GM18508 (cell line): ENCODE data around the gene ZNF785.
"Not testable (repeated sequence)": the region's sequence is repeated elsewhere in the genome, so short reads cannot be mapped to it uniquely, and the experiment has no call there.

Experiments
- ATAC-seq: cut with Tn5 transposase; IDR thresholded peaks from one replicate; pipeline ENCODE4 v1.9.1; 2021; ENCODE audit warnings: moderate number of reproducible peaks; ENCODE audit not compliant: insufficient read depth, unreplicated experiment

The ZNF785 gene

DNA sequence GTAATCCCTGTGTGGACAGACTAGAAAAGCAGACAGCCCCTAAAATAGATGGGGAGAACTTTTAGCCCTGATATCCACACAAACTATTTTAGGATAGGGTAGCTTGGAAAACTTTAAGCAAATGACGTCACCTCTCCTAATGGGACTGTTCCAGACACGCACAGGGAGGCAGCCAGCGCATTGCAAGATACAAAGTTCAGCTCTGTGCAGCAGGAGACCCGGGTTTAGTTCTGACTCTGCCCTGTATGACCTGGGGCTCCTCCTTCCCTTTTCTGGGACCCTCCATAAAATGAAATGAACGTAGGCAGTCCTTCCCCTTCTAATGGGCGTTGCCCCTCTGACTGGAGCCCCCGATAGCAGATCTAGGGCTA is 18.4 kb upstream of the ZNF785 start:
- ATAC-seq = no peak

DNA sequence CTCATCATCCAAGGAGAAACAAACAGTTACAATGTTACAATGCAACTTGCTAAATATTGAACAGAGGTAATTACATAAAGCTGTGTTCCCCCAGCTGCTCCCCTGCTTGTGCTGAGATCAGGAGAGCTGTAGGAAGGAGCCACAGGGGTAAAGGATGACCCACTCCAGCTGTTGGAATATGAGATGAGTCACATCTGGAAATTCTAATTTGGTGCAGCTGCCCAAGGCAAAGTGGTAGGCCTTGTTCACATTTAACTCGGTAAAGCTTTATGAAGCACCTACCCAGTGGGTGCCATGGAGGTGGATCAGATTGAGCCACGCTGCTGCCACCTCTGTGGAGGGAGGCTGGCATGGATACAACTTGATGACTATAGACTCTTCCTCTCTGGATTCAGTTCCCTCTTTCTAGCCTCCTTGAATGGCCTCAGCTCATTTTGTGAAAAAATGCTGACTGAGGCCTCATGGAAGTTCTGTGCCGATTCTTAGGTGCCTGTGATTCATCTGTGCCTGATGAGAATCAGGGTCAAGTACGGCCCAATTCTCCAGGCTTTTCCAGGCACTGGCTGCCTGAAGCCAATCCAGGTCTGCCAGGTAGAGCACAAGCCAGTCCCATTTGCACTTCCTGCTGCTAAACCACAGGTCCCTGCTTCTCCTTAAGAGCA is 17.2 kb upstream of the ZNF785 start:
- no peak for ATAC-seq

DNA sequence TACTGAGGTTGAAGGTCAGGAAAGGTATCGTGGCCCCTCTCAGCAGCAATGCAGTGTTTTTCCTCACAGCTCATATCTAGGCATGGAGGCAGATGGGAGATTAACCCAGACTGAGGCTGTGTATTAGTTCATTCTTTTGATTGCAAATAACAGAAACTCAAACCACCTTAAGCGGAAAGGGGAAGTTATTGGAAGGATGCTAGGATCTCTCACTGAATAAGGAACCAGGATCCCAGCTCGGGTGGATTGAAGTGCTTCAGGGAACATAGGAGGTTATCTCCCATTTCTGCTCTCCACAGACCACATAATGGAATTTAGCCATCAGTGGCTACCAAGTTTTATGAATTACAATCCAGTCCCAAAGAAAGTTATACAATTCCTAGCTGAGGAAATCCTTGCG is 16.5 kb upstream of the ZNF785 start:
- ATAC-seq = no peak

DNA sequence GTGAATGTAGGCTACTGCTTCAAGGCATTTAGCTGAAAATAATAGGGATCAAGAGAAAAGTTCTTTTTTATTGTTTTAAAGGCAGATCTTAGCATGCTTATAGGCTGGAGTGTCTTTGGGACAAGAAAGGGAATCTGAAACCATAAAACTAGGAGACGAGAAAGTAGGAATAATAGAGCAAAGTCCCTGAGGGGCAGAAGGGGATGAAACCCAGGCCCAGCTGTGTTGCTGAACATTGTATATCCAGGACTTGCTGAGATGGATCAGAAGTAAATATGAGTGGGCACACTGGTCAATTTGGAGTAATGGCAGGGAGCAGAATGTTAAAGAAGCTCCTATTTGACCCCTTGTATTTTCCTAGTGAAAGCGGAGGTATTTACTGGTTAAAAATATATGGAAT is 15.4 kb upstream of the ZNF785 start:
- ATAC-seq = no peak

DNA sequence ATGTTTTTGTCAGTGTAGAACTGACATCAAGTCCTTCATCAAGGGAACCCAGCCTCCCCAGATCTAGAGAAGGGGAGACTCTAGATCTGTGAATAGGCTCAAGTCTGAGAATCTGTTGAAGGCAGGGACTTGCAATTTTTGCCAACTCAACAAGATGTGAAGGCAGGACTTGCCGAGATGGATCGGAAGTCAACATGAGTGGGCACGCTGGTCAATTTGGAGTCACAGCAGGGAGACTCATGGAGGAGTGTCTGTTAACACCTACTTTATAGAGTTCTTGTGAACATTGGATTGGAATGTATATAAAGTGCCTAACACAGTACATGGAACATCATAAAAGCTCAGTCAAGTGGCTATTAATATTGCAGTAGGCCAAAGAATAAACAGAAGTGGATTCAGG is 14.7 kb upstream of the ZNF785 start:
- ATAC-seq = no peak

DNA sequence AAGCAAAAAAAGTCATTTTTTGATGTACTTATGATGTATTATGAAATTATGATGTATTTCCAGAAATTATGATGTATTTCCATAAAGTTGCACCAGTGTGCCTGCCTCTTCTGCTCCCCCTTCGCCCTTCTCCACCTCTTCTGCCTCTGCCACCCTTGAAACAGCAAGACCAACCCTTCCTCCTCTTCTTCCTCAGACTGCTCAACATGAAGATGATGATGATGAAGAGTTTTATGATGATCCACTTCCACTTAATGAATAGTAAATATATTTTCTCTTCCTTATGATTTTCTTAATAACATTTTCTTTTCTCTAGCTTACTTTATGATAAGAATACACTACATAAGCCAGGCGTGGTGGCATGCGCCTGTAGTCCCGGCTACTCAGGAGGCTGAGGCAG is 7.4 kb upstream of the ZNF785 start:
- ATAC-seq = no peak

DNA sequence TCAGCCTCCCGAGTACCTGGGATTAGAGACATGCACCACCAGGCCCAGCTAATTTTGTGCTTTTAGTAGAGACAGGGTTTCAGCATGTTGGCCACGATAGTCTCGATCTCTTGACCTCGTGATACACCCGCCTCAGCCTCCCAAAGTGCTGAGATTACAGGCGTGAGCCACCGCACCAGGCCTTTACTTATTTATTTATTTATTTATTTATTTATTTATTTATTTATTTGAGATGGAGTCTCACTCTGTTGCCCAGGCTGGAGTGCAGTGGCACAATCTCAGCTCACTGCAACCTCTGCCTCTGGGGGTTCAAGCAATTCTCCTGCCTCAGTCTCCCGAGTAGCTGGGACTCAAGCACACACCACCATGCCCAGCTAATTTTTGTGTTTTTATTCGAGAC is 5.4 kb upstream of the ZNF785 start:
- not testable (repeated sequence) for ATAC-seq

DNA sequence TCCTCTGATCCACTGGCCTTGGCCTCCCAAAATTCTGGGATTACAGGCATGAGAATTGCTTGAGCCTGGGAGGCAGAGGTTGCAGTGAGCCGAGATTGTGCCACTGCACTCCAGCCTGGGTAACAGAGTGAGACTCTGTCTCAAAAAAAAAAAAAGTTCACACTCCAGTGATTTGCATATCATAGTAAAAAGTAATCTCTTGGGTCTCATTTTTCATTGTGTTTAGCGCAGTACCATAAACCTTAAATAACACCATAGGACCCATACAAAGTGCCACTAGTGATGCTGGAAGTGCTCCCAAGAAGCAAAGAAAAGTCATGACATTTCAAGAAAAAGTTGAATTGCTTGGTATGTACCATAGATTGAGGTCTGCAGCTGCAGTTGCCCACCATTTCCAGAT is 4.1 kb upstream of the ZNF785 start:
- not testable (repeated sequence) for ATAC-seq

DNA sequence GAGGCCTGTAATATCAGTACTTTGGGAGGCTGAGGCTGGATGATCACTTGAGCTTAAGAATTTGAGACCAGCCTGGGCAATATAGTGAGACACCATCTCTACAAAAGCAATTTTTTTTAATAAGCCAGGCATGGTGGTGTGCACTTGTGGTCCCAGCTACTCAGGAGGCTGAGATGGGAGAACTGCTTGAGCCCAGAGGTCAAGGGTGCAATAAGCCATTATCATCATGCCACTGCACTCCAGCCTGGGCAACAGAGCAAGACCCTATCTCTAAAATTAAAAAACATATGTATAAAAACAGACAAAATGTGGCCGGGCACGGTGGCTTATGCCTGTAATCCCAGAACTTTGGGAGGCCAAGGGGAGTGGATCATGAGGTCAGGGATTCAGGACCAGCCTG is 3.2 kb upstream of the ZNF785 start:
- ATAC-seq = no peak

DNA sequence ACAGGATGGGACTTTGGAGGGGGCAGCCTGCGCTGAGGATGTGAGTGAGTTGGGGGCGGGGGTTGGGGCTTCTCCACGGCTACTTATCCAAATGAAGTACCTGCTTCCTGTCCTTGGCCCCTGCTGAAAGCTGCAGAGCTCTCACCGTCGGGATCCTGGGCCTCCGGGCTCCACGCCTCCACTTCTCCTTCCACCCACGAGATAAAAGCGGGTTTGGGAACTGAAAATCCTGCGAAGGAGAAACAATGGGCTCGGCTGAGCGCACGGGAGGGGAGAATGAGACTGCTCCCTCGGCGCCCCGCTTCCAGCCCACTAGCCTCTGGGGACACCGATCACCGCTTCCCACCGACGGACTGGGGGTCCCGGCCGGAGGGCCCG is 486 bp downstream of the ZNF785 start:
- ATAC-seq = no peak

DNA sequence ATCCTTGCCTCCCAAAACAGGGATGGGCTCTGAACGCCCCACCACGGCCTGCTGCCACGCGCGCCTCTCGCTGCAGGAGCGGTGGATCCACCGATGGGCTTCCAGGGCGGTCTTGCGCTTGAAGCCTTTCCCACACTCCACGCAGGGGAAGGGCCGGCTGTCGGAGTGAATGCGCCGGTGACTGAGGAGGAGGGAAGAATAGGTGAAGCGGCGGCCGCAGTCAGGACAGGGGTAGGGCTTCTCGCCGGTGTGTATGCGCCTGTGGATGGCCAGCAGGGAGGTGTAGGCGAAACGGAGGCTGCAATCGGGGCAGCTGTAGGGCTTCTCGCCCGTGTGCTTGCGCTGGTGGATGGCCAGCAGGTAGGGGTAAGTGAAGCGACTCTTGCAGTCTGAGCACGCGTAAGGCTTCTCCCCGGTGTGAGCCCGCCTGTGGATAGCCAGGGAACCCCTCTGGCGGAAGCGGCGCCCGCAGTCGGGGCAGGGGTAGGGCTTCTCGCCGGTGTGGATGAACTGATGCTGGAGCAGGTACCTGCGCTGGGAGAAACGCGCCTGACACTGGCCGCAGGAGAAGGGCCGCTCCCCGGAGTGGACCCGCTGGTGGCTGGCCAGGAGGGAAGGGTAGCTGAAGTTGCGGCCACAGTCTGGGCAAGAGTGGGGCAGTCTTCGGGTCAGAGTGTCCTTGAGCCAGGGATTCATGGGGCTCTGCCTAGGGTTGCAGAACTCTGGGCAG is 2.7 kb downstream of the ZNF785 start:
- no peak for ATAC-seq

DNA sequence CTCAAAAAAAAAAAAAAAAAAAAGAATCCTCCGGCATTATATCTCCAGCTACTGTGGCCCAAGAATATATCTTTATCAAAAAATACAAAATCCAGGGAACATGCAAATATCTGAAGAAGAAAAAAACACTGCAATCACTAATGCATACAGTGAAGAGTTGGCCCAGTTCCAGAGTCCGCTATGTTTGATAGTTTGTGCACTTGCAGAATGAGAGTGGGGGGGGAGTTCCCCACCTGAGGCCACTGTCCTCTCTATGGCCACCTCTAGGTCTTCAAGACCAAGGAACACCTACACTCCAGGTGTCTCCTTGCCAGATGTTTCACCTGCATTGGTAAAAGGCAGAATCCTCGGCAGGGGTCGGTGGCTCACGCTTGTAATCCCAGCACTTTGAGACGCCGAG is 4.0 kb downstream of the ZNF785 start:
- ATAC-seq = no peak

DNA sequence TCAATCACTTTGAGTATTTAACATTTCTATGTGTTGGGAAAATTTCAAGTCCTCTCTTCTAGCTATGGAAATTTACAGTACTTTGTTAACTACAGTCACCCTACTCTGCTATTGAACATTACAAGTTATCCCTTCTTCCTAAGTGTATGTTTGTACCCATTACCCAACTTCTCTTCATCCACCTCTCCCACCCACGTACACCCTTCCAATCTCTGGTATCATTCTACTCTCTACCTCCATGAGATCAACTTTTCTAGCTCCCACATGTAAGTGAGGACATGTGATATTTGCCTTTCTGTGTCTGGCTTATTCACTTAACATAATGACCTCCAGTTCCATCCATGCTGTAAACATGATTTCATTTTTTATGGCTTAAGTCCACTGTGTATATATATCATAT is 10.8 kb downstream of the ZNF785 start:
- ATAC-seq = no peak

DNA sequence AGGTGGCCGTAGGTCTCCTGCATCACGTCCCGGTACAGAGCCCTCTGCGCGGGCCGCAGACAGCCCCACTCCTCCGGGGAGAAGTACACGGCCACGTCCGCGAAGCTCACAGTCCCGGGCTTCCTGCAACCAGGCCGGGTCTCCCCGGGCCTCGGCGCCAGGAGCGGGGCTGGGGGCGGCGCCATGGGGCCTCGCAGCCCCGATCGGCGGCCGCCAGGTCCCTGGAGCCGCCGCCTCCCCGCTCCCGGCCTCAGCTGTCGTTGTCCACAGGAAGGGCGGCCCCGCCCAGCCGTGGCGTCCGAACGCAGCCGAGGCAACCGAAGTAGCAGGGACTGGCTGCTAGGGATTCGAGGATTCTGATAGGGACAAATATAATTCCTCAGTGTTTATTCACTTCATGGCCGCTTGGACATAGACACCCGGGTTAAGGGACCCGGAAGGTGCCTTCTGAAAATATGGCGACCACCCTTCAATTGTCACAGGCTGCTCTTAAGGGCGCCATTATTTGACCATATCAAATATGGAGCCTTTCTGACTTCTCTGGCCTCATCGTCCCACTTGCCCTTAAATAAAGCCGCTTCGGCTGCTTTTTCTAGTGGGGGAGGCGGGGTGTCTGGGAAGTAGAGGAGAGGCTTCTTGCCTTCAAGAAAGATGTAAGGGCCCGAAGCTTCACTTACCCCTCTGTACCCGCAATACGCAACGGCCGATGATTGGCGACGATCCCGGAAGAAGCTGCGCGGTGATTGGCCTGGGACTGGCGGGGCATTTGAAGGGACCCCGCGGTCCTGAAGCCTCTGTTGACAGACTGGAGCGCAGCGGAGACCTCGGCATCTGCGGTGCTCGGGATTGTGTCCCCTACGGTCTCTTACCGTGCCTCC is 13.8 kb downstream of the ZNF785 start, which contains the start of gene ZNF688:
Gene ZNF688, minus strand, starts transcription at position 270 of the 878 bp plus-strand sequence. Its CDS starts 85 bp downstream, at position 185.
- peak; percentile 46 for ATAC-seq

DNA sequence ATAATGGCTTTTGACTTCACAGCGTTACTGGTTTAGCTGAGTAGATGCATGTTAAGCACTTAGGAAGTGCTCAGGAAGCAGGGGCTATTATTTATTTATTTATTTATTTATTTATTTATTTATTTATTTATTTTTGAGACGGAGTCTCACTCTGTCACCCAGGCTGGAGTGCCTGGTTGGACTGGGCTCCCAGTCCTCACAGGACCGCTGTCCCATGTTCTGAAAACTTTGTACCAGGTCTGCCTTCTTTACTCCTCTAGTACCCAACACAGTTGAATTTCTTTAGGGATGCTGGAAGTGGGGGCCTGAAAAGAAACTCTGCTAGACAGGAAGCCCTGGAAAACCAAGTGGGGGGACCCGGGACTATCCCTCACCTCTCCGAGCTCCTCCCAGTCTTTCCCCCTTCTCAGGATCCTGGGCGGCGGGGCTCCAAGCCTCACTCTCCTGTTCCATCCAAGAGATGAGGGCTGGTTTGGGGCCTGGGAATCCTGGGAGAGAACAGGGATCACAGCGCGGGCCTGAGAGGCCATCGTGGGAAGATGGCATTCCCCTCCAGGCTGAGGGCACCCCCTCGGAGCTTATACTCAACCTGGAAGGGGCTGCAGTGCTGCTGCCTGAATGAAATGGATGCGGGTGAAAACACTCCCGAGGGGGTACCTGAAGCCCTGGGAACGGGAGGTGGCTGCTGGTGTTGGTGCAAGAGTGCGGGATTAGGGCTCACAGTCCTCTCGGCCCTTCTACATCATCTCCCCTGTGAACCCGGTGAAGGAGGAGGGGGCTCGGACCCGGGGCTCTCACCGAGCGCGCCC is 14.7 kb downstream of the ZNF785 start:
- ATAC-seq = no peak

DNA sequence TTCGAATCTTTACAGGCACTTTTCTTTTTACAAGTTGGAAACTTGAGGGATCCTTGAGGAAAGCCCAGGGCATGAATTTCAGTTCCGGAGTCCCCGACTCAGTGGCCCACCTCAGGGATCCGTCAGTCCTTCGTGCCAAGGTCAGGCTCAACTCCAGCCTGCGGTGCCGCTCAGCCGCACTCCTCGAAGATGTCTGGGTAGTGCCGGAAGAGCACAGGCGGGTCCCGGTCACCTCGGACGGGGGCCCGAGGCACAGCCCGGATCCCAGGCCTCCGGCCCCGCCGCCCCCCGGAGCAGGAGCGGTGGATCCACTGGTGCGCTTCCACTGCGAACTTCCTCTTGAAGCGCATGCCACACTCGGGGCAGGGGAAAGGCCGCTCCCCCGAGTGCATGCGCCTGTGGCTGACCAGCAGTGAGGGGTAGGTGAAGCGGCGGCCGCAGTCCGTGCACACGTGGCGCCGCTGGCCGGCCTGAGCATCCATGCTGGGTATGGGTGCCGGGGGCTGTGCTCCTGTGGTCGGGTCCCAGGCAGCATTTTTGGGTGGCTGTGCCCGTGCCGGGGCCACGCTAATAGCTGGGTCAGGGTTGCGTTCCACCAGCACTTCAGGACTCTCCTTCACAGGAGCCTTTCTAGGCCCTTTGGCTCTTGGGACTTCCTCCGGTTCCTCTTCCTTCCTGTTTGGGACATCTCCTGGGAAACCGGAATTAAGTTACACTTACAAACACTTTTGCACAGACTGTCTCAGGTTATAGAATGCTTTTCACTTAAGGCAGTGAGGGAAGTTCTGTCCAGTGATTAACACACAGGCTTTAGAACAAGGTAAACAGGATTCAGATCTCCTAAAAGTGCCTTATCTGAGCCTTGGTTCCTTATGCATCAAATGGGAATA is 15.5 kb downstream of the ZNF785 start:
- ATAC-seq = no peak

DNA sequence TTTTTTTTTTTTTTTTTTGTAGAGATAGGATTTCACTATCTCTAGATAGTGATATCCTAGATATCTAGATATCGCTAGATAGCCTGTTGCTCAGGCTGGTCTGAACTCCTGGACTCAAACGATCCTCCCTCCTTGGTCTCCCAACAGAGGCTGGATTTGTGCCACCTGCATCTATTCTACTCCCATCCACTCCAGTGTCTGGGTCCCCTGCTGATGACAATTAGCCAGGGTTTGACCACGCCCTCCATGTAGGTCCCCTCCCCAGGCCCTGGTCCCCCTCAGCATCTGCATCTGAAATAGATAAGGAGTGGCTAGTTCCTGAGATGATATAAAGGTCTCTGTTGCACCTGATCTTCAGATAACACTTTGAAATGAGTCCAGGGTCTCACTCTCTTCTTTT is 16.2 kb downstream of the ZNF785 start:
- ATAC-seq = no peak

DNA sequence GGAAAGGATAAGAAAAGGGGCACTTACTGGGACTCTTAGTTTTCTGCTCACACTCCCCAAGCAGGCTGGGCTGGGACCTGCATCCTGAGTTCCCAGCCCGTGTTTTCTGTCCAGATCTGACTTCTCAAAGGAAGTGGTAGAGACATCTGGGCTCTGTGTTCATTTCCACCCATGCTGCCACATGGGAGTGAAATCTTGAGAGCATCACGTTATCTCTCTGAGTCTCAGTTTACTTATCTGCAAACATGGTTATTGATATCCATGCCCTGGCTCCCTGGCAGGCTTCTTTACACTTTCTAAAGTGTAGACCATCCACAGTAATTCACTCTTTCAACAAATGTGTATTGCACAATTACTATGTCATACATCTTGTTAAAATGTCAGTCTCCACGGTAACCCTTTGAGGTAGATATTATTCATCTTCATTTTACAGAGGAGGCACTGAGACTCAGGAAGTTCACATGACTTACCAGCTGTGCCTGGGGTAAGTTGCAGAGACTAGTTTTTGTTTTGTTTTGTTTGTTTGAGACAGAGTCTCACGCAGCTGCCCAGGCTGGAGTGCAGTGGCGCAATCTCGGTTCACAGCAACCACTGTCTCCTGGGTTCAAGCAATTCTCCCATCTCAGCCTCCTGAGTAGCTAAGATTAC is 17.4 kb downstream of the ZNF785 start:
- ATAC-seq = no peak
